NCI-H1417 (cell line): Measurements from ENCODE around the gene CACNA1A.

Experiments used
- DNase-seq, 3 experiments: peaks; one replicate each; lab custom pipeline; 2025; lab: John Stamatoyannopoulos, UW

Gene CACNA1A

GRCh38 chr19:13164343-13165161 lies 341.7 kb downstream of the CACNA1A start:
- DNase-seq = peak in 2 of 3 experiments; percentile 95 to 98

- DNase-seq = peak in 2 of 3 experiments; percentile 91 to 92
Measured at GRCh38 chr19:13163609-13164342, 342.5 kb downstream of the CACNA1A start.

- peak; percentile 63 to 98 (median 96) for DNase-seq
Measured at GRCh38 chr19:13162724-13163608, 343.3 kb downstream of the CACNA1A start.

GRCh38 chr19:13160557-13160956 lies 345.7 kb downstream of the CACNA1A start:
- no peak for DNase-seq

- no peak for DNase-seq
Measured at GRCh38 chr19:13159713-13160112, 346.6 kb downstream of the CACNA1A start.
